Measurements from ENCODE around the gene CARHSP1.
"Not testable (repeated sequence)": the region's sequence is repeated elsewhere in the genome, so short reads cannot be mapped to it uniquely, and the experiment has no call there.

CARHSP1 gene

DNA sequence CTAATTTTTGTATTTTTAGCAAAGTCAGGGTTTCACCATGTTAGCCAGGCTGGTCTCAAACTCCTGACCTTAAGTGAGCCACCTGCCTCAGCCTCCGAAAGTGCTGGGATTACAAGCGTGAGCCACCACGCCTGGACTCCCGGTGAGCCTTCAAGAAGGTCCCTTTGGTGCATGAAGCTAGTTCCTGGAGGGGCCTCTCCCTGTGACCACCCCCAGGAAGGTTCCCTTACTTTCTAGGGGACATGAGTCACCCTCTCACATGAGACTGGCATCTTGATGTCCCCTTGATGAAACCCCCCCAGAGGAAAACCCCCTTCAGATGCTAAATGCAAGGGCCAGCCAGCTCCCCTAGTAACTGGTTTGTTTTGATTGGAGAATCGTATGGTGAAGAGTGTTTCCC lies 12.8 kb downstream of the CARHSP1 start:
- DNase-seq (ENCODE audit: low read depth in 1 of 2, low spot score in 1 of 2) = no peak

DNA sequence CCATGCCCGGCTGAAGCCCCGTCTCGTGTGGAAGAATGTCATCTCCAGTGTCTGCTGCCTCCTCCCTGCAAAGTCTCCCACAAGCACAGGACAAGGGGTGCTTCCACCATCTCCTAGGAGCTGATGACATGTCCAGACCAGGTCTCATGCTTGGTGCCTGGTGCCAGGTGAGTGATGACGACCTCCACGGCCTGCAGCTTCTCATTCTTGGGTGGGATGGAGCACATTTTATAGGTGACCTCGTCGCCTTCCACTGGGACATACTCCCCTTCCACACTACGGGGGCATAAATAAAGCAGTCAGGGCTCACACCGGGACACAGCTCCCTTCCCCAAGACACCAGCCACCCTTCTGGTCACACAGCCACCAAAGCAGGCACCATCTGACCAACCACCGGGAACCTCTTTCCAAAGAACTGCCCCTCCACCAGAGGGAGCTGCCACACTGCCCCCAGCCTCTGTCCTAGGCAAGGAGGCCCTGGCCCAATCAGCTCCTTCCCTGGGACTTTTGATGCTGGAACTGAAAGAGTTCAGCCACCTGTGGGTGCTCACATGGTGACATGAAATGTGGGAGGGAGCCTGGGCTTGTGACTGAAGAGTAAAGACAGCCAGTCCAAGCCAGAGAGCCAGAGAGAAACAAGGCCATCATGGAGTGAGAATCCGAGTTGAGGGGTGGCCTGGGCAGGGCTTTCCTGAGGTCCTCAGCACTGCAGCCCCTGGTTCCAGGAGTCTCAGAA lies 13.6 kb downstream of the CARHSP1 start:
- DNase-seq (ENCODE audit: low read depth in 1 of 2, low spot score in 1 of 2) = no peak

DNA sequence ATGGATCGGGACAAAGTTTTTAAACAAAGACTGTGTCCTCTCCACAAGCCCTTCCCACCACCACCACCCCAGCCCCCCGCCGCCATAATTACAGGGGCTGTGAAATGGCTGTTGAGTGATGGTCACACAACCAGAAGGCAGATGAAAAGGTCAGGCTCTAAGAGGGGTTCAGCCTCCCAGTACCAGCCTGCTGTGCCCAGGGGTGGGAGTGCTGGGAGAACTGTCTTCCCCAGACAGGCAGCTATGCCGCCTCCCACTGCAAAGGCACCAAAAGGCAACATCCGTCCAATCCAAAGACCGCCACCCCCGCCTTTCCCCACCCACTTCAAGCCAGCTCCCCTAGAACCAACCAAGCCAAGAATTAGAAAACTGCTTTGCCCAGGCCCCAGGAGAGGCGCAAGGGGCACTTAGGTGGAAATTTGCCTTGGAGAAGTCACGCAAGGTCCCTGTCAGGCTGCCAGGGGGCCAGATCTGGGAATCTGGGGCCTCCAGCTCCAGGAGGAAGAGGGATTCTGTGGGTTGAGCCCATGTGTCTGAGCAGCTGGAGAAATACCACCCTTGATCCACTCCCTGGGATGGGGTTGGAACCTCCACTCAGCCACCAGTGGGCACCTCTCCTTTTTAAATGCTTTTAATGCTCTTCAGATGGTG lies 14.4 kb downstream of the CARHSP1 start:
- DNase-seq (ENCODE audit: low read depth in 1 of 2, low spot score in 1 of 2) = no peak

DNA sequence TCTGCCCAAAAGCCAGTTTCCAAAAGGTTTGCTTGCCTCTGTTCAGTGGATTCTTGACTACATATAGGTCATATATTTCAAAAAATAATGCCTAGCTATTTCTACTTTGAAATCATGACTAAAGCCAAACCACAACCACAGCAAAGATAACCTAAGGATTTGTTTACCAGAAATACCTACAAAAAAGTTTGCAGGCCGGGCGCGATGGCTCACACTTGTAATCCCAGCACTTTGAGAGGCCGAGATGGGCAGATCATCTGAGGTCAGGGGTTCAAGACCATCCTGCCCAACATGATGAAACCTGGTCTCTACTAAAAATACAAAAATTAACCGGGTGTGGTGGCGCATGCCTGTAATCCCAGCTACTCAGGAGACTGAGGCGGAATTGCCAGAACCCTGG lies 15.2 kb downstream of the CARHSP1 start:
- no peak for DNase-seq (ENCODE audit: low read depth in 1 of 2, low spot score in 1 of 2)

DNA sequence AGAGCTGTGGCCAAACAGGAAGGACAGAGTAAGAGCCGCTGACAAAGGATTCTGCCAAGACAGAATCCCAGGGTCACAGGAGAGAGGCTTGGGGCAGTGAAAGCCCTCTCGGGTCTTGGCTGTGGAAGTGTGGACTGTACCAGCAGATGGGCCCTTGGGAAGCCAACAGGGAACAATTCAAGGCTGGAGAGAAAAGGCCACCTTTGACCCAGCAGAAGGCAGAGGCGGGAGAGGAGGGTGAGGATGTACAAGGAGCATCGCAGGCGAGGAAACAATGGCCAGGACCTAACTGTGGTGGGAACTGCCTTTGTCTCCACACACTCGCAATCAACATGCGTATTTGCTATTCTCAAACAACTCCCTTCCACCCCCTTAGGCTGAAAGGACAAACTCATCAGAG lies 15.7 kb downstream of the CARHSP1 start:
- DNase-seq (ENCODE audit: low read depth in 1 of 2, low spot score in 1 of 2) = no peak

DNA sequence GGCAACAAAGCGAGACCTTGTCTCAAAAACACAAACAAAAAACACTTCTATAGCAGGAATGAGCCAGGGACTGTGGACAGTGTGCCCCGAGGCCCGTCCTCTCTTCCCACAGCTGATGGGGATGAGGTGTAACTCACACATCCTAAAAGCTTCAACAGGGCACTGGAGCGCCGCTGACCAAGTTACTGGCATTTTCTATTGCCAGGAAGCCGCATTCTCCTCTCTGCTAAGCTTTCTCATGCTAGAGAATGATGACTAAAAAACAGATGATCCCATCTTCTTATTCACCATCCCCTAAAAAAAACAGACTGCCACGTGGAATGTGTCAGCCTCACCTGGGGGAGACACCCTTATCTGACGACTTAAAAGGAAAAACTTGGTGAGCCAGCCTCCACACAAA lies 16.3 kb downstream of the CARHSP1 start:
- no peak for DNase-seq (ENCODE audit: low read depth in 1 of 2, low spot score in 1 of 2)

DNA sequence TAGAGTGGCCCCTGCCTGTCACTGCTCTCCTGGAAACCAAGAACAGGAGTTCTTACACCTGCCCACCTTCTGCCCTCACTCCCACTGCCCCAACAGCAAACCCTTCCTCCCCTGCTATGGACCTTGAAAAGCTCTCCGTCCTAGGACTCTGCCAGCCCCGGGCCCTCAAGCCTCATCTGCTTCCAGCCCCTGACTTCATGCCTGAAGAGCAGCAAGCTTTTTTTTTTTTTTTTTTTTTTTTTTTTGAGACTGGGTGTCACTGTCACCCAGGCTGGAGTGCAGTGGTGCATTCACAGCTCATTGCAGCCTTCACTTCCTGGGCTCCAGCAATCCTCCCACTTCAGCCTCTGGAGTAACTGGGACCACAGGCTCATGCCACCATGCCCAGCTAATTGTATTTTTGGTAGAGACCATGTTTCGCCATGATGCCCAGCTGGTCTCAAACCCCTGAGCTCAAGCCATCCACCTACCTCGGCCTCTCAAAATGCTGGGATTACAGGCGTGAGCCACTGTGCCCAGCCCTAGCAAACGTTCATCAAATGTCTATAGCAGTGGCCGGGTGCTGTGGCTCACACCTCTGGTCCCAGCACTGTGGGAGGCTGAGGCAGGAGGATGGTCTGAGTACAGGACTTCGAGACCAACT lies 16.9 kb downstream of the CARHSP1 start:
- no peak for DNase-seq (ENCODE audit: low read depth in 1 of 2, low spot score in 1 of 2)

DNA sequence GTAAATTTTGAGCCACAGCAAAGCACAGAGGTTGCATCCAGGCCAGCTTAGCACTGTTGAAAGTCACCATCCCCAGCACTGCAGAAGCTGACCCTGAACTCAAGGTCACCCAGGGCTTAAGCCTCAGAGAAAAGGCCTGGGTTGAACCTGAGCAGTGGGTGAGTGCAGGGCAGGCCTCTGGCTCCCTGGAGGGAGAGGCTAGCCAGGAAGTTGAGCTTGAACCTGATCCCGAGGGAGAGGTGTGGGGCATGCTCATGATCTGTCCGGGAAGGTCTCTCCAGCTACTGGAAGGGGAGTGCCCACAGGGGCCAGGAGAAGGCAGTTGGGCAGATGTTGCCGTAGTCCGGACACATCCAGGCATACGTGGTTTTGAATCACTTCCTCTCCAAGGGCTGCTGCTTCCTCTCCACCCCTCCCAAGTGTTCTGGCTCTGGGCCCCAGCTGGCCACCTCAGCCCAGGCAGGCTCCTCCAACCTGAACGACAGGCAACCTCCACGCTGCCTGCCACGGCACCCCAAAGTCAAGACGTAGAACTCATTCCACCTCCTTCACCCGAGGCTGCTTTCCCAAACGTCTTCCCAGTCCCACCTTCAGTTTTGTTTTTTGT lies 18.4 kb downstream of the CARHSP1 start:
- no peak for DNase-seq (ENCODE audit: low read depth in 1 of 2, low spot score in 1 of 2)

DNA sequence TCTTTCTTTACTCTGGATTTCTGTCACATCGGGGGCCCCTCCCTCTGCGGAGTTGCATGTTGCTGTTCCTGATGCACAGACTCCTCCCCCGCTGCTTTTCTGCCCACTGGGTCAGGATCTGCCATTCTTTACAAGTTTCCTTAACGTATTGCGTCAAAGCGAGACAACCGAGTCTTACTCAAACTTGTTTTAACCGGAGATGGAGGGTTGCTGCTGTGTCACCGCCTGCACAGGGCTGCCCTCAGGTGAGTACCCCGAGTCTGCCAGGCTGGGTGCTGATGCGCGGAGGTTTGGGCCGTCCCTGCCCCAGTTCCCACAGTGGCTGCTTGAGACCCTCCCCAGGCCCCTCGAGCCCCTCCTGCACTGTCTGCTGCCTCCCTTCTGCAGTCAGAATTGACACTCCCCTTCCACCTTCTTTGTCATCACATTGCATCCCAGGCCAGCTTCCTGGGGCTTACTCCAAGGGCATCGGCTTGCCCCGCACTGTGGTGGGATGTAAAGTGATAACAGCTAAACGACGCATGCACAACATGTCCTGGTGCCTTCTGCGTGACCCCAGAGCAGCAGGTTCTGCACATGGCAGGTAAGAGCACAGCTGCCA lies 19.3 kb downstream of the CARHSP1 start:
- DNase-seq (ENCODE audit: low read depth in 1 of 2, low spot score in 1 of 2) = no peak

DNA sequence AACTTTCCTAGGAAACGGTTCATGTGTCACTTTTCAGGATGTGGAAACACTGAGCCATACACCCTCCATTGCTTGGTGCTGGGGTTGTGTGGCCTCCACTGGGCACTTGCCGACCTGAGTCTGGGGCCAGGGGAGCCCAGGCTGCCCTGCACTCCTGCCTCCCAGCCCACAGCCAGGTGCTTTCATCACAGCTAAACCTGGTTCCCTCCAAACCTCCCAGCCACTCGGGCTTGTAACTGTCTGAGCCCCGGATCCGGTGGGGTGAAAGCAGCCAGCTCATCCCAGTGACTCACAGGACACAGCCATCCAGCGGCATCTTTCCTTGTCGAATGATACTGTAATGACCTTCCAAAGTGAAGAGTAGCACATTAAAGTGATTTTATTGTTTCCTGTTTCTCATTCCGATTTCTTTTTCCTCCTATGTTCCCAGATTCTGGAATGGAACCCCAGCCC lies 19.8 kb downstream of the CARHSP1 start:
- no peak for DNase-seq (ENCODE audit: low read depth in 1 of 2, low spot score in 1 of 2)

DNA sequence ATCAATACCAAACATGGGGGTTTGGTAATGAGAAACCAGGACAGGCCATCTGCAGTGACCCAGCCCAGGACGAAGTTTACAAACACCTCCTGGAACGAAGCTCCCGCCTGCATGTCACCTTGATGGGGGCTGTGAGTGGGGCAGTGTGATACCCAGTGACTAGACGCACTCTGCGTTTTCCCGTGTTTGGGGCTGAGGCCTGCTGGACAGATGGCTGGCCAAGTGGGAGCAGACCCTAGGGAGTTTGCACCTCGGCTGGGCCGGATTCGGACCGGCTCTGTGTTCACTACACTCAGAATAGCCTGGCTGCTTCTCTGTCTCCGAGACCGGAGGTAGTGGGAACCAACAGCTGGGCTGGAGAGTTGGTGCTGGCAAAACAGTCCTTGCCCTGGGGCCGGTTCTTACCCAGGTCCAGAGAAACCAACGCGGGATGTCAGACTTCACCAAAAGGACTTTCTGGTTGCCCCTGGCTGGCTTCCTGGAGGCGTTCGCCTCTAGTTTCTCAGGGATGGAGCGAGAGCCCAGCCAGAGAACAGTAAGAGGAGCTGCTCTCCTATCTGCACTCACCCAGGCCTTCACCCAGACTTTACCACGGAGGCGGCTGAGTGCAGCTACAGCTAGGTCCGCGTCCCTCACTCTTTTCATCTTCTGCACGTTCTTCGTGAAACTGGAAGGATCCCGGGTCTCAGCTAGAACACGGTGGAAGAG lies 20.4 kb downstream of the CARHSP1 start:
- DNase-seq (ENCODE audit: low read depth in 1 of 2, low spot score in 1 of 2) = no peak

DNA sequence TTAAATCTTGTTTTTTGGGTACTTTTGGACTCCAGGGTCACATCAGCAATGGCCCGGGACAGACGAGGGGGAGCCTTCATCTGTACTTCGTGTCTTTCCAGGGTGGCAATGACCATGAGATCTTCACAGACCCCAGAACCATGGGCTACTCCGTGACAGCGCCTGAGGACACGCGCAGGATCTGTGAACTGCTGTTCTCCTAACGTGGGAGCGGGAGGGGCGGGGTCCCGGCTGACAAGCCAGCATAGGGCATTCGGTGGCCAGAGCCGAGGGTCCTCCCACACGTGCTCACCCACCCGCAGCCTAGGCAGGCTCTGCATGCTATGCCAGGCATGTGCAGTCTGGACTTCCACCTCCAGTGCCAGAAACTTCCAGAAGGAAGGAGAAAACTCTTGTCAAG lies 21.2 kb downstream of the CARHSP1 start:
- DNase-seq (ENCODE audit: low read depth in 1 of 2, low spot score in 1 of 2) = no peak

DNA sequence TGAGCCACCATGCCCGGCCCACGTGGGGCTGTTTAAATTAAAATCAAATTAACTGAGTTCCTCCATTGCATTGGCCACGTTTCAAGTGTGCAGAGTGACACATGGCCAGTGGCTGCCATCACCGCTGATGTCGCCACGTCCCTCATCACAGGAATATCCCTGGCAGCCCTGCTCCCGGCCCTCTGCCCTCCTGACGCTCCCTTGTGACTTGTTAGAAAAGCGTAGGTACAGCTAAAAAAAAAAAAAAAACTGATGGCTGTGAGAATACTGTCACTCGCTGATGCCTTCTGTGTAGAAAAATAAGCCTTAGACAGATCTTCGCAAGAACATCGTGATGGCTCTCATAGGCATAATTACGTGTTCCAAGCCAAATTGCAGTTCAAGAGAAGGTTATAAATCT lies 21.7 kb downstream of the CARHSP1 start:
- no peak for DNase-seq (ENCODE audit: low read depth in 1 of 2, low spot score in 1 of 2)

DNA sequence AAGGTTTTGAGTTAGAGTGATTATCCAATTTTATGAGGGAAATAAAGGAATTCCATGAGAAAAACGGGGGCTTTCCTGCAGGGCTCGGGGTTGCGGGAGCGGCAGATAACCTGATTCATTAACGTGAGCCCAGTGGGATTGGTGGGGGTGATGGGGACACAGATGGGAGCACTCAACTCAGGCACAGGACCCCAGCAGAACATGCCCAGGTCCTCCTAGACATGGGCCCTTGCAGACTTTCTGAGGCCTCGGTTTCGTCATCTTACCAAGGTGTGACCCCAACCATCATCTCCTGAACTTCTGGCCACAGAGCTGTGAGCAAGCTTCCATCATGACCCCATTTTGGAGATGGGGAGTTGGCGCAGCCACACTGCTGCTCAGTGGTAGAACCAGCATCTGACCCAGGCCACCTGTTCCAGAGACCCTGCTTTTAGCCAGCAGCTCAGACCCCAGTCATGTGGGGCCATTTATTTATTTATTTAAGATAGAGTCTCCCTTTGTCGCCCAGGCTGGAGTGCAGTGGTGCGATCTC lies 22.3 kb downstream of the CARHSP1 start:
- no peak for DNase-seq (ENCODE audit: low read depth in 1 of 2, low spot score in 1 of 2)

DNA sequence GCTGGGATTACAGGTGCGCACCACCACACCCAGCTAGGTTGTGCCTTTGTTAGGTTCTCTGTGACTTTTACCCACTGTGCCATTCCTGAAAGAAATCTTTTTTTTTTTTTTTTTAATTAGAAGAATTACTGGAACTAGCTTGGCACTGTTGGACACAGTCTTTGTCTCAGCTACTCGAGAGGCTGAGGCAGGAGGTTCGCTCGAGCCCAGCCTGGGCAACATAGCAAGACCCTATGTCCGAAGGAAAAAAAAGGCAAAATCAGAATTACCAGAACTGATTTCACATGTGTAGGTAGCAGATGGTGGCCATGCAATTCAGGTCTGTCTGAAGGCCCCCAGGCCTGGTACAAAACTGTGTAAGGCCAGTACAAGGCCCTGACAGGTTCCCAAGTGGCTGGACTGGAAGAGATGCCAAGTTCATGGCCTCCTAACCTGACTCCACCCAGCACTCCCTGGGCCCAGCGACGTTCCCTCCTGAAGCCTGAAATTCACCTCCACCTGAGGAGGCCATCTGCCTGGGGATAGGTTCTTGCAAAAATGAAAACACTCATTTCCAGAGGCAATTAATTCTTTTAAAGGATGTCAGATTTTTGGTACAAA lies 23.0 kb downstream of the CARHSP1 start:
- DNase-seq (ENCODE audit: low read depth in 1 of 2, low spot score in 1 of 2) = no peak

DNA sequence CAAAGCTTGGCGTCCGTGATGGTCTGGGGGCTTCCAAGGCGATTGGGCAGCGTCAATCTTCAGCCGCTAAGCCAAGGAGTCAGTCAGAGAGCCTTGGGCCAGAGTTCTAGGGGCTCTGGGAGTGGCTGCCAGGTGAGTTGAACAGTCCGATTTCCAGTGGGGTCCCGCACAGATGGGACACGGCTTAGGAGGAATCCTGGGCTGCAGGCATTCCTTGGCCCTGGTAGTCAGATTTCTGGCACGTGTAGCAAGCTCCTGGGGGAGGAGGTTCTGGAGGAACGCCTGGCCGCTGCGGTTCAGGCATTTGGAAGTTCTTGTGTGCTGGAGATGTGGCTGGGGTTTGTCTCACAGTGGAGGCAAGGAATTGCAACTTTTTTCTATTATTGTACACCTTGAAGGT lies 25.5 kb downstream of the CARHSP1 start:
- not testable (repeated sequence) for DNase-seq (ENCODE audit: low read depth in 1 of 2, low spot score in 1 of 2)

DNA sequence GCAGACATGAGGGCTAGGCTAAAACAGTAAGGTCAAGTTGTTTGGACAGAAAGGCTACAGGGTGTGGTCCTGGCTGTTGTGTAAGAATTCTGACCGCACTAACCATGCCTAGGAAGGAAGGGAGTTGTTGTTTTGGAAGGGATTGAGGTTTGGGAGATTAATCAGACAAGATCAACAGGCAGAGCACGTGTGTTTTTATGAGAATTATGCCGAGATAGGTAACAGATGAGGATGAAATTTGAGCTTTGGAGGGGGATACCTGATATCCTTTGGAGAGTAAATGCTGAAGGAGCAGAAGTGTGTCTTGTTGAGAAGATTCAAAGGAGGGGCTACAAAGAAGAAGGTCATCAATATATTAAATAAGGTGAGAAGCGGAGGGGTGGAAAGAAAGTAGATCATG lies 26.8 kb downstream of the CARHSP1 start:
- DNase-seq (ENCODE audit: low read depth in 1 of 2, low spot score in 1 of 2) = not testable (repeated sequence)

DNA sequence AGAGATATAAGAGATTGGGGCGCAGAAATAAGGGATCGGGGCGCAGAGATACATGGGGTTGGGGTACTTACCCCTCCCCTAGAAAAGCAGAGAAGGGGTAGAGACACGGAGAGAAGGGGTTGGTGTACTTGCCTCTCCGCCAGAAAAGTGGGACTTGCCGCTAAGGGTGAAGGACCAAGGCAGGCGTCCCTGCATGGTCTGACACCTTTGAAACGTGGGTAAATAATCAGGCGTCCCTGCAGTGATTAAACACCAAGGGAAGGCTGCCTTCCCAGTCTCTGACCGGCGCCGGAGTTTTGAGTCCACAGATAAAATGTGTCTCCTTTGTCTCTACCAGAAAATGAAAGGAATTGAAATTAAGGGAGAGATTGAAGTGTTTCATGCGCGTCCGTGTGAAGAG lies 31.2 kb downstream of the CARHSP1 start:
- not testable (repeated sequence) for DNase-seq (ENCODE audit: low read depth in 1 of 2, low spot score in 1 of 2)

DNA sequence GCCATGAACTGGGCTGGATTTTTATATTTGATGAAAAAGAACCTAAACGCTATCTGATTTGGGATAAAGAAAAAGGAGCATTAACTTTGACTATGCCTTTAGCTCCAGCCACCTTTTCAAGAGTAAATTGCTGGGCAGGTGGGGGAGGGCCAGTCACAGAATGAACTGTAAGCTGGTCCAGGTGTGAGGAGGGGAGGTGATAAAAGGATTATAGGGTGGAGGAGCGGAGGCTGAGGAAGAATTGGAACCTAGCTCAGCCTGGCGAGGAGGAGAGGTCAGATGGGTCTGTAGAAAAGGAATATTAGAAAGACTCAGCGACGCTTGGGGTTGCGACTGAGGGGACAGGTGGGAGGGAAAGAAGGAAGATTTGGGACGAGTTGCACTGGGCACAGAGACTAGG lies 32.0 kb downstream of the CARHSP1 start:
- not testable (repeated sequence) for DNase-seq (ENCODE audit: low read depth in 1 of 2, low spot score in 1 of 2)

DNA sequence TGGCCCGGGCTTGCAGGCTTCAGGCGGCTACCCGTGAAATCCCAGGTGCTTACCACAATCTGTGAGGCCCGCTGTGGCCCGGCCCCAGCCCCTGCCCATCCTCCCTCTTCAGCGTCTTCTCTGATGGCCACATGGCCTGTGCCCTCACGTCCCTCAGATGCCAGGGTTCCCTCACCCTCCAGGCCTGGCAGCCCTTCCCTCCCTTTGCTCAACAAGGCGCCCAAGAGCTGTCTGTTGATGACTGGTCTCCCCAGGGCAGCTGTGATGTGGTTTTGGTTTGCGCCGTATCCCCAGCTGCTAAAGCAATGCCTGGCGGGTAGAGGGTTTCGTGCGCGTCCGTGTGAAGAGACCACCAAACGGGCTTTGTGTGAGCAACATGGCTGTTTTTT lies 36.1 kb downstream of the CARHSP1 start:
- no peak for DNase-seq (ENCODE audit: low read depth in 1 of 2, low spot score in 1 of 2)

Measured in activated T-helper 1 cell treated with anti-CD3 and anti-CD28 coated beads, Interleukin-2, amount 50 U/mL, for 16 hours (primary cell).